Measurements from ENCODE around the gene GNLY.

GNLY gene

DNA sequence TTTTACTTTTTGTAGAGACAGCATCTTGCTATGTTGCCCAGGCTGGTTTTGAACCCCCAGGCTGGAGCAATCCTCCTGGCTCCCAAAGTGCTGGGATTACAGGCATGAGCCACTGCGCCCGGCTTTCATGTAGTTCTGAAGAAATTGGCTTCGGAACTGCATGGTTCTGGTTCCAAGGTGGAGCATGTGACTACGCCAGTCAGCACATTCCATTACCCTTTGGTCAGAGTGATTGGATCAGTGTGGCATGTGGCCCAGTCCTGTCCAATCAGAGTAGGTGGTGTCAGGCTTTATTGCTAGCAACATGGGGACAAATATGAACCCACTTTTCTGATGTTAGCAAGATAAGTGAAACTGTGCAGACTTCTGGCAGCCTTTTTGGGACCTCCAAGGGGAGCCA lies 43.3 kb downstream of the GNLY start:
- no peaks in the 10 kb centered on the region for H4K20me1 ChIP-seq (ENCODE audit: insufficient read depth, low read length)
- no peak overlapping the region for H3K4me3 ChIP-seq (ENCODE audit: low read length)
- H3K9me3 ChIP-seq (ENCODE audit: insufficient read depth, low read length) = no peaks in the 10 kb centered on the region
- no peak overlapping the region for H2AFZ ChIP-seq (ENCODE audit: low read depth, low read length)
- H3K9ac ChIP-seq (ENCODE audit: low read length) = no peak overlapping the region
- H3K4me1 ChIP-seq (ENCODE audit: low read length) = no peaks in the 10 kb centered on the region
- H3K36me3 ChIP-seq (replicated peaks; ENCODE audit: low read depth, low read length) = no peaks in the 10 kb centered on the region
- TF ChIP-seq EZH2phosphoT487 (IDR thresholded peaks at IDR 0.05; ENCODE audit: low read depth) = no peak
- TF ChIP-seq, protein P1, sequence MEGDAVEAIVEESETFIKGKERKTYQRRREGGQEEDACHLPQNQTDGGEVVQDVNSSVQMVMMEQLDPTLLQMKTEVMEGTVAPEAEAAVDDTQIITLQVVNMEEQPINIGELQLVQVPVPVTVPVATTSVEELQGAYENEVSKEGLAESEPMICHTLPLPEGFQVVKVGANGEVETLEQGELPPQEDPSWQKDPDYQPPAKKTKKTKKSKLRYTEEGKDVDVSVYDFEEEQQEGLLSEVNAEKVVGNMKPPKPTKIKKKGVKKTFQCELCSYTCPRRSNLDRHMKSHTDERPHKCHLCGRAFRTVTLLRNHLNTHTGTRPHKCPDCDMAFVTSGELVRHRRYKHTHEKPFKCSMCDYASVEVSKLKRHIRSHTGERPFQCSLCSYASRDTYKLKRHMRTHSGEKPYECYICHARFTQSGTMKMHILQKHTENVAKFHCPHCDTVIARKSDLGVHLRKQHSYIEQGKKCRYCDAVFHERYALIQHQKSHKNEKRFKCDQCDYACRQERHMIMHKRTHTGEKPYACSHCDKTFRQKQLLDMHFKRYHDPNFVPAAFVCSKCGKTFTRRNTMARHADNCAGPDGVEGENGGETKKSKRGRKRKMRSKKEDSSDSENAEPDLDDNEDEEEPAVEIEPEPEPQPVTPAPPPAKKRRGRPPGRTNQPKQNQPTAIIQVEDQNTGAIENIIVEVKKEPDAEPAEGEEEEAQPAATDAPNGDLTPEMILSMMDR (IDR thresholded peaks at IDR 0.05; ENCODE audit: low read depth, low read length) = no peak
- H3K27me3 ChIP-seq (ENCODE audit: low read depth, low read length) = peaks cover 51% of the 10 kb centered on the region
- no peak overlapping the region for H3K27ac ChIP-seq (ENCODE audit: low read length)
- no peaks in the 10 kb centered on the region for H3K79me2 ChIP-seq (ENCODE audit: low read length)
- H3K4me2 ChIP-seq (ENCODE audit: low read length) = no peak overlapping the region

DNA sequence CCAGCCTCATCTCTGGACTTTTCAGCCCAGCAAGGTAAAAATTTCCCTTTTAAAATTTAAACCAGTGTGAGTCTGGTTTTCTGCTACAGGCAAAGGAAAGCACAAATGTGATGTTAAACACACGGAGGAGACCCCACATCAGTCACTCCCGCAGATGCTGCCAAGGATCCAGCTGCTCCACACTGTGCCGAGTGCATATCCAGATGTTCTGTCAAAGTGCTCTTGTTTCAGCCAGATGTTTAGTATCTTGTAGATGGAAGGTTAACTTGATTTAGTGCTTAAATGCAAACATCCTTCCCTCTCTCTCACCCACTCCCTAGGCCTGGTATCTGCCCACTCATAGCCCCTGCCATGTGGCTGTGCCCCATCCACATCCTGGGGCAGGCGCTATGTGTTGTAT lies 43.8 kb downstream of the GNLY start:
- Histone ChIP-seq H4K20me1 (ENCODE audit: insufficient read depth, low read length) (no peaks in the 10 kb centered on the region), H3K9ac (ENCODE audit: low read length) (no peak overlapping the region), H3K27ac (ENCODE audit: low read length) (no peak overlapping the region), H3K4me3 (ENCODE audit: low read length) (no peak overlapping the region), H3K4me1 (ENCODE audit: low read length) (no peaks in the 10 kb centered on the region), H3K79me2 (ENCODE audit: low read length) (no peaks in the 10 kb centered on the region), H3K4me2 (ENCODE audit: low read length) (no peak overlapping the region), H3K9me3 (ENCODE audit: insufficient read depth, low read length) (no peaks in the 10 kb centered on the region), H2AFZ (ENCODE audit: low read depth, low read length) (no peak overlapping the region), H3K36me3 (replicated peaks; ENCODE audit: low read depth, low read length) (no peaks in the 10 kb centered on the region), H3K27me3 (ENCODE audit: low read depth, low read length) (peaks cover 55% of the 10 kb centered on the region)
- TF ChIP-seq, protein P1 (IDR thresholded peaks at IDR 0.05; ENCODE audit: low read depth, low read length) = no peak
- TF ChIP-seq EZH2phosphoT487 (IDR thresholded peaks at IDR 0.05; ENCODE audit: low read depth) = no peak

DNA sequence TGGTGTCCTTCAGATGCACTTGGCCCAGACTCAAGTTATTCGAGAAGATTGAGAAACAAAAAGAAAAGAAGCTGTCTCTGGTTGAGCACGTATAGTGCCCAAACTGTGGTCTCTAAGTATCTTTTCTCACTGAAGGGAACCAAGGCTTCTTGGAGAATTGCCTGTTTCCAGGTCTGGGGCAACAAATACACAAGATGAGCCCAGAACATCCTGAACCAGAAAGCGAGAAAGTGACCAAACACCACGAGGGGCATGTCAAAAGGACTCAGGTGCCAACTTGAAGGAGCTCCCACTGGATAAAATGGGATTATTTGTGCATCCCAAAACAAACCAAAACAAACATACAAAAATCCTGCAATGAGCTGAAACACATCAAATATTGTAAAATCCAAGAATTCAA lies 46.0 kb downstream of the GNLY start:
- TF ChIP-seq EZH2phosphoT487 (IDR thresholded peaks at IDR 0.05; ENCODE audit: low read depth) = no peak
- TF ChIP-seq, protein P1 (IDR thresholded peaks at IDR 0.05; ENCODE audit: low read depth, low read length) = no peak
- Histone ChIP-seq H3K79me2 (ENCODE audit: low read length) (no peaks in the 10 kb centered on the region), H3K9me3 (ENCODE audit: insufficient read depth, low read length) (no peaks in the 10 kb centered on the region), H3K4me2 (ENCODE audit: low read length) (no peak overlapping the region), H3K27me3 (ENCODE audit: low read depth, low read length) (peaks cover 73% of the 10 kb centered on the region), H3K4me1 (ENCODE audit: low read length) (peaks cover 4% of the 10 kb centered on the region; the same call in 1 of the 2 replicates), H3K27ac (ENCODE audit: low read length) (no peak overlapping the region), H2AFZ (ENCODE audit: low read depth, low read length) (no peak overlapping the region), H4K20me1 (ENCODE audit: insufficient read depth, low read length) (no peaks in the 10 kb centered on the region), H3K36me3 (replicated peaks; ENCODE audit: low read depth, low read length) (no peaks in the 10 kb centered on the region), H3K4me3 (ENCODE audit: low read length) (no peak overlapping the region), H3K9ac (ENCODE audit: low read length) (no peak overlapping the region)

DNA sequence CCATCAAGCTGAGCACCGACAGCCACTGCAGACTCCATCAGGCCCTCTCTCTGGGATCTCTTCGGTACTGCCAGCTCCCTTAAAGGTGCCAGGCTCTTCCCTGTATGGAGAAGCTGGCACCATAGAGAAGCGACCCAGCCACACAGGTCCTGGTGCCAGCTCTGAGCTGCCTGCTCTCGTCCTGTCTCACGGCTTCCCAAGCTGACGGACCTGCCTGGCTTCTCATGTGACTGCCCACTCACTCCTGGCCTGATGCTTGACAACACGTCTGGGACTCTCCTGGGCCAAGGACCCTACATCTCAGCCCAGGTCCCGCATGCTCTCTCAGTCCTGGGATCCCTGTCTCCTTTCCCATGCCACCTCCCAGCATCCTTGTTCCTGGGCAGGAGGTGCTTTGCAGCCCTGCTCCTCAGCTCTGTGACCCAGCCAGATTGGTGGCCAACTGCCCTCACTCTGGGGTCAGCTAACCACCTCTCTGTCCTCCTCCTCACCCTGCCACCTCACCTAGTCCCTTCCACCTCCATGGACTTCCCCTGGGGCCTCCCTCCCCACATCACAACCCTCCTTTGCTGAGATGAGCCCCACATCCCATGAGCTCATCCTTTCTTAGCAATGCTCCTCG lies 47.2 kb downstream of the GNLY start:
- Histone ChIP-seq H3K9me3 (ENCODE audit: insufficient read depth, low read length) (no peaks in the 10 kb centered on the region), H3K9ac (ENCODE audit: low read length) (no peak overlapping the region), H3K4me2 (ENCODE audit: low read length) (no peak overlapping the region), H2AFZ (ENCODE audit: low read depth, low read length) (no peak overlapping the region), H3K36me3 (replicated peaks; ENCODE audit: low read depth, low read length) (no peaks in the 10 kb centered on the region), H3K4me1 (ENCODE audit: low read length) (peaks cover 4% of the 10 kb centered on the region; the same call in 1 of the 2 replicates), H3K4me3 (ENCODE audit: low read length) (no peak overlapping the region), H4K20me1 (ENCODE audit: insufficient read depth, low read length) (no peaks in the 10 kb centered on the region), H3K27ac (ENCODE audit: low read length) (no peak overlapping the region), H3K27me3 (ENCODE audit: low read depth, low read length) (peaks cover 76% of the 10 kb centered on the region), H3K79me2 (ENCODE audit: low read length) (no peaks in the 10 kb centered on the region)
- TF ChIP-seq, protein P1 (IDR thresholded peaks at IDR 0.05; ENCODE audit: low read depth, low read length) = no peak
- TF ChIP-seq EZH2phosphoT487 (IDR thresholded peaks at IDR 0.05; ENCODE audit: low read depth) = no peak

All from OCI-LY3 (cell line).